ENCODE results near the gene GNL1.

DNA sequence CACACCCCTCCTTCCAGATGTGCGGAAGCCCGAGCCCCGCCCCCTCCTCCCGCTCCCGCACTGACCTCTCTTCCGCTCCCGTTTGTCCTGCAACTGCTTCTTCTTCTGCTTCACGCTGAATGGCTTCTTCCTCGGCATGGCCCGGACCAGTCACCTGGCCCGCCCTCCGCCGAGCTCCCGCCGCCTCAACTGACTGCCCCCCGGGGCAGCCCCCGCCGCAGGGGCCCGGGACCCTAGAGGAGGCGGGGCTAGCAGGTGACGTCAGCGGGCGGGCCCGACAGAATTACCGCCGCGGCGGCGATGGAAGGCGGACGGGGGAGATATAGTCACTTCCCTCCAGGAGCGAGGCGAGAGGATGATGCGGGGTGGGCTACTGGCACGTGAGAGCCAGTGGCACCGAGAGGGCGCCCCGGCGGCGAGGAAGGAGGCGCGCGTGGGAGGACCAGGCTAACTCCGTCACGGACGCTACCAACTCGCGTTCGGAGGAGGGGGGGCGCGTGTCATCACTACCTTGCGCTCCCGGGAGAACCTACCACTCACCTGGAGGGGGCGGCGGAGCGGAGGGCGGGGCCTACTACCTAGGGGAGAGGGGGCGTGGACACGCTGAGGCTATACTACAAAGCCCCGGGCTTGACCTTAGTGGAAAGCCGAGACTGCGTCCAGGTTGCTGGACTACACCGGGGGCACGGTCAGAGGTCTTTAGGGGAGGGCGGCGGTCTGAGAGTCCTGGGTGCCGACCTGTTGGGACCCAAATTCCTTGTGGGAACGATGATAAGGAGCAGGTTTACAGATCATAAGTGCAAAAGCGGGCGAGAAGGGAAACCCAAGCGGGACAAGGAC is at the start of gene GNL1:
- TF ChIP-seq YY1 (IDR thresholded peaks at IDR 0.05) (no peak), RAD21 (IDR thresholded peaks at IDR 0.05) (no peak), EGR1 (IDR thresholded peaks at IDR 0.05; ENCODE audit: low read depth in 2 of 2) (peak; percentile 84 to 86), FOXA1 (IDR thresholded peaks at IDR 0.05) (no peak), GABPA (IDR thresholded peaks at IDR 0.05 in 1 of 2, conservative IDR thresholded peaks at IDR 0.05 in 1 of 2) (no peak)
- TF ChIP-seq, protein P1, sequence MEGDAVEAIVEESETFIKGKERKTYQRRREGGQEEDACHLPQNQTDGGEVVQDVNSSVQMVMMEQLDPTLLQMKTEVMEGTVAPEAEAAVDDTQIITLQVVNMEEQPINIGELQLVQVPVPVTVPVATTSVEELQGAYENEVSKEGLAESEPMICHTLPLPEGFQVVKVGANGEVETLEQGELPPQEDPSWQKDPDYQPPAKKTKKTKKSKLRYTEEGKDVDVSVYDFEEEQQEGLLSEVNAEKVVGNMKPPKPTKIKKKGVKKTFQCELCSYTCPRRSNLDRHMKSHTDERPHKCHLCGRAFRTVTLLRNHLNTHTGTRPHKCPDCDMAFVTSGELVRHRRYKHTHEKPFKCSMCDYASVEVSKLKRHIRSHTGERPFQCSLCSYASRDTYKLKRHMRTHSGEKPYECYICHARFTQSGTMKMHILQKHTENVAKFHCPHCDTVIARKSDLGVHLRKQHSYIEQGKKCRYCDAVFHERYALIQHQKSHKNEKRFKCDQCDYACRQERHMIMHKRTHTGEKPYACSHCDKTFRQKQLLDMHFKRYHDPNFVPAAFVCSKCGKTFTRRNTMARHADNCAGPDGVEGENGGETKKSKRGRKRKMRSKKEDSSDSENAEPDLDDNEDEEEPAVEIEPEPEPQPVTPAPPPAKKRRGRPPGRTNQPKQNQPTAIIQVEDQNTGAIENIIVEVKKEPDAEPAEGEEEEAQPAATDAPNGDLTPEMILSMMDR (IDR thresholded peaks at IDR 0.05; ENCODE audit: low read depth, low read length, missing input control): no peak
- TF ChIP-seq, protein P2, sequence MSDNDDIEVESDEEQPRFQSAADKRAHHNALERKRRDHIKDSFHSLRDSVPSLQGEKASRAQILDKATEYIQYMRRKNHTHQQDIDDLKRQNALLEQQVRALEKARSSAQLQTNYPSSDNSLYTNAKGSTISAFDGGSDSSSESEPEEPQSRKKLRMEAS (IDR thresholded peaks at IDR 0.05): peak; percentile 60
- TF ChIP-seq, protein P3, sequence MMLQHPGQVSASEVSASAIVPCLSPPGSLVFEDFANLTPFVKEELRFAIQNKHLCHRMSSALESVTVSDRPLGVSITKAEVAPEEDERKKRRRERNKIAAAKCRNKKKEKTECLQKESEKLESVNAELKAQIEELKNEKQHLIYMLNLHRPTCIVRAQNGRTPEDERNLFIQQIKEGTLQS (IDR thresholded peaks at IDR 0.05): peak; percentile 68
